ENCODE measurements around the gene EARS2. TPM values are rescaled to one million over a fixed set of nuclear protein-coding genes. Genes with fewer than 3 reads are reported as not detected.

The EARS2 gene
- total RNA-seq, 4 donors from 2014 or later, result 15.2 to 32.7 (median 24.6) TPM

GRCh38 chr16:23510164-23510914 is 46.8 kb downstream of the EARS2 start, which contains the start of gene GGA2:
GGA2 (minus strand) TSS chr16:23510494; CDS start chr16:23510411, 83 bp downstream.
- TF ChIP-seq, protein P1, sequence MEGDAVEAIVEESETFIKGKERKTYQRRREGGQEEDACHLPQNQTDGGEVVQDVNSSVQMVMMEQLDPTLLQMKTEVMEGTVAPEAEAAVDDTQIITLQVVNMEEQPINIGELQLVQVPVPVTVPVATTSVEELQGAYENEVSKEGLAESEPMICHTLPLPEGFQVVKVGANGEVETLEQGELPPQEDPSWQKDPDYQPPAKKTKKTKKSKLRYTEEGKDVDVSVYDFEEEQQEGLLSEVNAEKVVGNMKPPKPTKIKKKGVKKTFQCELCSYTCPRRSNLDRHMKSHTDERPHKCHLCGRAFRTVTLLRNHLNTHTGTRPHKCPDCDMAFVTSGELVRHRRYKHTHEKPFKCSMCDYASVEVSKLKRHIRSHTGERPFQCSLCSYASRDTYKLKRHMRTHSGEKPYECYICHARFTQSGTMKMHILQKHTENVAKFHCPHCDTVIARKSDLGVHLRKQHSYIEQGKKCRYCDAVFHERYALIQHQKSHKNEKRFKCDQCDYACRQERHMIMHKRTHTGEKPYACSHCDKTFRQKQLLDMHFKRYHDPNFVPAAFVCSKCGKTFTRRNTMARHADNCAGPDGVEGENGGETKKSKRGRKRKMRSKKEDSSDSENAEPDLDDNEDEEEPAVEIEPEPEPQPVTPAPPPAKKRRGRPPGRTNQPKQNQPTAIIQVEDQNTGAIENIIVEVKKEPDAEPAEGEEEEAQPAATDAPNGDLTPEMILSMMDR (IDR thresholded peaks at IDR 0.05), result peak in 2 of 6 experiments; percentile 21 to 36
- peak in 3 of 4 donors; percentile 88 to 97 (median 91) for TF ChIP-seq POLR2A (IDR thresholded peaks at IDR 0.05)
- intact Hi-C loops (cut with DNase I), result no loop called here
- WGBS, 2 donors, result 2% methylated on average over 11 to 22 of the region's 71 CpGs
- peak within 1 kb of the TSS; percentile 84 to 96 (median 88) for H3K27ac ChIP-seq
- H3K27me3 ChIP-seq, result no peaks in the 10 kb centered on the region
- no peak for DNase-seq
- peak within 1 kb of the TSS; percentile 67 to 98 (median 84) for H3K4me3 ChIP-seq
- H3K9me3 ChIP-seq, result no peaks in the 10 kb centered on the region
- peaks cover 0 to 7% (median 0%) of the 10 kb centered on the region in 3 donors for H3K36me3 ChIP-seq
- H3K4me1 ChIP-seq, result peaks cover 22 to 53% (median 26%) of the 10 kb centered on the region in 3 donors

DNA sequence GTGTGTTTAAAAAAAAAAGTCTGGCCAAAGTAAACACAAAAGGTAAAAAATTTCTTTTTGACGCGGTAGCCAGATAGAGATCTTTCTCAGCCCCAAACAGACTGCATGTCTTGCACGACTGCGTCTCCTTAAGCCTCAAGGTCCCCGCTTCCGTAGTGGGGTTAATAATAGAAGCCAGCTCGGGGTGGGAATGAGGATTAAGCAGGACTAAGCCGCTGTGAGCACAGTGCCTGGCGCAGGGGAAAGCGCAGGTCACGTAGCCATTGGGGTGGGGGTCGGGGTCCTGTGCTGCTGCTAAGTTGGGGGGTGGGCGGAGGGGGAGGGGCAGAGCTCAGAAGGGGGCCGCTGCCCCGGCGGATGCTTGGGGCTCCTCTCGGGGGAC is 47.4 kb downstream of the EARS2 start:
- peaks cover 27 to 59% (median 31%) of the 10 kb centered on the region in 3 donors for H3K4me1 ChIP-seq
- peaks cover 0 to 7% (median 0%) of the 10 kb centered on the region in 3 donors for H3K36me3 ChIP-seq
- TF ChIP-seq POLR2A (IDR thresholded peaks at IDR 0.05), result no peak
- TF ChIP-seq, protein P1 (IDR thresholded peaks at IDR 0.05), result no peak
- WGBS, 2 donors, result 0% methylated on average over 7 to 8 of the region's 17 CpGs
- H3K4me3 ChIP-seq, result peak overlapping the region; percentile 67 to 98 (median 84)
- no peaks in the 10 kb centered on the region for H3K9me3 ChIP-seq
- no peak for DNase-seq
- intact Hi-C loops (cut with DNase I), result no loop called here
- peak overlapping the region; percentile 84 to 96 (median 88) for H3K27ac ChIP-seq
- H3K27me3 ChIP-seq, result no peaks in the 10 kb centered on the region

- 0 to 3% methylated on average over 5 of the region's 5 CpGs for WGBS, 2 donors
- Histone ChIP-seq H3K27me3 (no peaks in the 10 kb centered on the region), H3K36me3 (peaks cover 0 to 3% (median 0%) of the 10 kb centered on the region in 3 donors), H3K27ac (peak overlapping the region; percentile 72 to 96 (median 88)), H3K4me1 (peaks cover 31 to 63% (median 35%) of the 10 kb centered on the region in 3 donors), H3K9me3 (no peaks in the 10 kb centered on the region), H3K4me3 (peak overlapping the region; percentile 67 to 98 (median 84))
- no peak for TF ChIP-seq POLR2A (IDR thresholded peaks at IDR 0.05)
- TF ChIP-seq, protein P1 (IDR thresholded peaks at IDR 0.05), result no peak
- DNase-seq, result no peak
- intact Hi-C loops (cut with DNase I), result no loop called here
These were observed 47.8 kb downstream of the EARS2 start for GRCh38 chr16:23509441-23509754.

DNA sequence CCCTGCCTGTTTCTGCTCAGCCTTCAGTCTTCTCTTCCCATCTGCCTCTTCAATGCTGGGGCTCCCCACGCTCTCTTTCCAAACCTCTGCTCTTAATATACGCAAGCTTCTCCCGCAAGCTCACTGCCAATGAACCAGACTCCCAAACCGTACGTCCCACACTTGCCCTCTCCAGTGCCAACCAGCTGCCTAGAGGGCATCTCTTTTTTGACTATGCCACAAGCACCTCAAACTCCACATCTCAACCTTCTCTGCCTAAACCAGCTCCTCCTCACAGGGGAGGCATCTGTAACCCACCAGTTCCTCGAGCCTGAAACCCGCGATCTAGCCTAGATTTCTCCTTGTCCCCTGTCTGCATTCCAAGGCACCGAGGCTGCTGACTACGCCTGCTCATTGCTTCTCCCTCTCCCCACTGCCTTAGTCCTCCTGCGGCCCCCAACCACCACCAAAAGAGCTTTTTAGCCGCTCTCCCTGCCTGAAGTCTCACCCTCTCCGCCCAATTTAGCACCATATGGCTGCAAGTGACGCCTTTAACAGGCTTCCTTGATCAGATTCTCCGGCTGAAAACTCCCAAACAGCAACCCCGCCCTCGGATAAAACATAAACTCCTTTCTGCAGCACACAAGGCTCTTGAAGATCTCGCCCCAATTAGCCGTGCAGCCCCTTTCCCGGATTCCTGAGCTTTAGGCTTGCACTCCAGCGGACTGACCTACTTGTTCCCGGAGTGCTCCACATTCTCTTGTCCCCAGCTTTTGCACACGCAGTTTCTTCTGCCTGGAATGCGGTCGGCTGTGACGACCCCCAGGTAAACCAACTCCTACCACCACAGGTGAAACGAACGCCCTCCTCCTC is 48.3 kb downstream of the EARS2 start:
- Histone ChIP-seq H3K4me3 (peak overlapping the region; percentile 67 to 98 (median 84)), H3K36me3 (no peaks in the 10 kb centered on the region), H3K27ac (peak overlapping the region; percentile 72 to 96 (median 88)), H3K9me3 (no peaks in the 10 kb centered on the region), H3K27me3 (no peaks in the 10 kb centered on the region), H3K4me1 (peaks cover 37 to 68% (median 41%) of the 10 kb centered on the region in 3 donors)
- TF ChIP-seq, protein P1 (IDR thresholded peaks at IDR 0.05), result no peak
- no peak for TF ChIP-seq POLR2A (IDR thresholded peaks at IDR 0.05)
- 16 to 17% methylated on average over 26 to 27 of the region's 28 CpGs for WGBS, 2 donors
- intact Hi-C loops (cut with DNase I), result no loop called here
- no peak for DNase-seq
